LNCAP (cell line): ENCODE results near the gene ATP6V0A1.

Source experiments
- CTCF ChIP-seq: fragments of 450-650 bp; IDR thresholded peaks from 2 replicates; pipeline ENCODE4 v1.5.1; 2017; ENCODE audit warnings: mild to moderate bottlenecking

The ATP6V0A1 gene

GRCh38 chr17:42421136-42421506, 37.6 kb upstream of the ATP6V0A1 start:
- TF ChIP-seq CTCF, result no peak

DNA sequence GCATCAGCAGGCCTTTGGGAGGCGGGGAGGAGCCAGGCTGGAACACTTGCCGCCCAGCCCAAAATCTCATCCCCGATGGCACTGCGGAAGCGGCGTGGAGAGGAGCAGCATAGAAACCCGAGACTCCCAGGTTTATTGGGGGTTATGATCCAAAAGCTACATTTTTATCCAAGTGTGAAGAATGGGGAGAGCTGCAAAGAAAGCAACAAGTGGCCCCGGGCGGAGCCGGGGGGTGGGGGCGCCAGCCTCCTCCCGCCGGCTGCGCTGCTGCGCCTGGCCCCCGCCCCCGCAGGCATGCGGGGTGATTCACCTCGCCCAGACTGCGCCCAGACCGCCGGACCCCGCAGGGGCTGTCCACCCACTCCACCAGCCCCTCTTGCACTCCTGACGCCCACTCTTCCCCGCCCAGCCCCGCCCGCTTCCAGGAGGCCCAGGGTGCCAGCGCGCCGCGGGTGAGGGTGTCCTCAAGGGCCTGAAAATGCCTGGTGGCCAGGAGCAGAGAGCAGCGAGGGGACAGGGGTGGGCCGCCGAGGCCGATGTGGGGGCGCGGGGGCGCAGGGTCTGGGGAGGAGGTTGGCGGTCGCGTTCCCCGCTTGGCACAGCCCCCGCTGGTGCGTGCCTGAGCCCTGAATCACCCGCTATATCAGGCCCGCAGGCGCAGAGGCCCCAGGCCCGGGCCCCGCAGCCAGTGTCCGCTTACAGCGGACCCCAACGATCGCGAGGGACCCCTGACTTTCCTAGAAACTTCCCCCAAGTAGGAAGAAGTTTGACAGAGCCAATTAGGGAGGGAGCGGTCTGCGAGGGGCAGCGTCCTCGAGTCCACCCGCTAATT, 37.0 kb upstream of the ATP6V0A1 start:
- TF ChIP-seq CTCF, result no peak

DNA sequence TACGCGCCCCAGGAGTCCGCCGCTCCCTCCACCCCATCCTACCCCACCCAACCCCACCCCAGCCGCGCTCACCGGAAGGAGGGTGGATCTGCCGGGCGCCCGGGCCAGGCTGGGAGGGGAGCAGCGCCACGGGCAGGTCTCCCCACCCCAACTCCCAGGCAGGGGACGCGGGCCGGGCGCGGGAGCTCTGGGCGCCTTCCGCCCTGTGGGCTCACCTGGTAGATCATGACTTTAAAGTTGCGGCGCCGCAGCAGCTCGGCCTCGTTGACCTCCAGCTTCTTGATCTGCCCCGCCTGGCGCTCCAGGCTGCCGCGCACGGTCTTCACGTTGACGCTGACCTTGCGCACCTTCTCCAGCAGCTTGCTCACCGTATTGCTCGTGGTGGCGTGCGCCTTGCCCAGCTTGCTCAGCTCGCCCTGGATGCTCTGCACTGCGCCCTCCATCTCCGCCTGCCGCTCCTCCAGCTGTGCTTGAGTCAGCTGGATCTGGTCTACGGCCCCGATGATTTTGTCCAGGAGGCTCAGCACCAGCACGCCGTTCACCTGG, 36.2 kb upstream of the ATP6V0A1 start:
- TF ChIP-seq CTCF, result no peak

GRCh38 chr17:42422958-42423712, 35.5 kb upstream of the ATP6V0A1 start, which contains the start of gene CAVIN1:
TSS of gene CAVIN1 (minus strand) at chr17:42423256. CDS start at chr17:42423097, 159 bp downstream.
- TF ChIP-seq CTCF, result no peak

- TF ChIP-seq CTCF, result no peak
Measured at GRCh38 chr17:42423766-42424165, 34.9 kb upstream of the ATP6V0A1 start.

- TF ChIP-seq CTCF, result no peak
Measured at GRCh38 chr17:42424991-42425610, 33.6 kb upstream of the ATP6V0A1 start.

DNA sequence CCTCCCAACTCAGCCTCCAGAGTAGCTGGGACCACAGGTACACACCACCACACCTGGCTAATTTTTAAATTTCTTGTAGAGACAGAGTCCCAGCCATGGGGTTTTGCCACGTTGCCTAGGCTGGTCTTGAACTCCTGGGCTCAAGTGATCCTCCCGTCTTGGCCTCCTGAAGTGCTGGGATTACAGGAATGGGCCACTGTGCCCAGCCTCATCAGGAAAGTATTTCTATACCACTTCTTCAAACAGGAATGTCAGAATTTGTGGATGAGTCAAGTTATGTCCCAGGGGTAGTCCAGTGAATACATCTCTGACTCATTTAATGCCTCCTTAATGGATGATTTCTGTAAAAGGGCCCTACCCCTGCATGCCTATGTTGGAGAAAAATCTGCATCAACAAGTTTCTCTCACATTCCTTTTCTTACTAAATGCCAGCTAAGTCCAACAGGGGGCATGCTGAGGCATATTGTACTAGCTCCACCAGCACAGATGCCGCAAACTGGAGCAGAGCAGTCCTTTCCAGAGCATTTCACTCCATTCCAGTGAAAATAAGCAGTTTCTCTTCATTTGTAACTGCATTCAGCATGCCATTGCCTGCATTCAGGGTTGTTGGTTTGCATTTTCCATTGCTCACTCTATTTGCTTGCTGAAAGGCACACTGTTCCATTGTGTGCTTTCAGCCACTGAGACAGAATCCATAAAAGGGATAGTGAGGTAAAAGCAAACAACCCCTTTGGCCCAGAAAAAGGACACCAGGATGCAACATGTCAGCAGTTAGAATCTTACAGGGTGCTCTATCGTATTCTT, 30.3 kb upstream of the ATP6V0A1 start:
- TF ChIP-seq CTCF, result peak; percentile 67; the same call in 1 of the 2 replicates
